Ishikawa (cell line): ENCODE results near the gene ASB1.

Experiments used
- CEBPB ChIP-seq: IDR thresholded peaks from 2 replicates; pipeline ENCODE4 v1.6.1; 2012
- MAX ChIP-seq: IDR thresholded peaks from 2 replicates; pipeline ENCODE4 v1.6.1; 2012
- RAD21 ChIP-seq: IDR thresholded peaks from 2 replicates; pipeline ENCODE4 v1.6.1; 2012; ENCODE audit warnings: low read depth
- YY1 ChIP-seq: IDR thresholded peaks from 2 replicates; pipeline ENCODE4 v1.6.1; 2012; ENCODE audit warnings: low read depth

GRCh38 chr2:238449241-238449640 lies 22.5 kb downstream of the ASB1 start:
- no peak for TF ChIP-seq MAX
- TF ChIP-seq YY1 = no peak
- no peak for TF ChIP-seq CEBPB
- TF ChIP-seq RAD21 = no peak
